ENCODE results near the gene TAAR9. TPM values are rescaled to one million over a fixed set of nuclear protein-coding genes. Genes with fewer than 3 reads are reported as not detected.

TAAR9 gene
- total and polyA plus RNA-seq, 2 donors (not counting 1 experiment from before 2014, with no cell fraction given) = not detected

DNA sequence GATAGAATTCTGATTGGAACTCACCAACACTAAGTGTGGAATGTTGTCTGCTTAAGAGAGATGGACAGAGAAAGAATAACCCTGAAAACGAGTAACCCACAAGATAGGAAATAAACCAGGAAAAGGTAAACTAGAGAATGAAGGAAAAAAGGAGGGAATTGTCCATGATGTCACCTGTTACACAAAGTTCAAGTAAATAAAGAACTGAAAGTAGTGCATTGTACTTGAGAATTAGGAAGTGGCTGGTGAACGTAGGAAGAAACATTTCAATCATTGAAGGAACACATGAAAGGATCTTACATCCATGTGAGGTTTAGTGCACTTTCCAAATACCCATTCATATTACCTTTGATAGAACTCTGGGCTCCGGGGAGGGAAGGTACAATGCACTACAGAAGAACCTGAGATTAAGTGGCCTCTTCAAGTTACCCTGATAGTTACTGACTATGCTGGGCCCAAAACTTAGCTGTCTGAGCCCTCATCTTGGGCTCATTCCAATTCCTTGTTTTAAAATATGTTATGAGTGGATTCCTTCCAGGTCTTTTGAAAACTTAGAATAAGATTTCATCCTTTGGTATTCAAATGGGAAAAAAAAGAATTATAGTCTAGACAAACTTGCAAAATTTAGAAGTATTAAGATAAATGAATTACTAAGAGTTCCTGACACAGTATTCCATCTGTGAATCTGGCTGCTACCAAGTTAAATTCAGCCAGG lies 24.1 kb upstream of the TAAR9 start:
- Histone ChIP-seq H3K27ac (ENCODE audit: low read length in 2 of 2) (peak overlapping the region; percentile 90 to 92), H3K79me2 (ENCODE audit: control insufficient read depth, insufficient read depth, low read length) (peaks cover 55% of the 10 kb centered on the region), H3K4me2 (replicated peaks; ENCODE audit: low read depth, low read length, poor library complexity, severe bottlenecking) (peak overlapping the region; percentile 84), H2AFZ (ENCODE audit: insufficient read depth, low read depth, low read length, poor library complexity, severe bottlenecking) (peak overlapping the region; percentile 6), H3K36me3 (replicated peaks in 1 of 2; ENCODE audit: control extremely low read depth in 1 of 2, control insufficient read depth in 1 of 2, extremely low read depth in 1 of 2, insufficient read depth in 2 of 2, low read length in 1 of 2) (peaks cover 5 to 7% of the 10 kb centered on the region in 2 experiments), H3K9ac (ENCODE audit: low read length) (peak overlapping the region; percentile 73), H3K9me3 (ENCODE audit: control extremely low read depth in 1 of 3, control insufficient read depth in 2 of 3, insufficient read depth in 1 of 3, low read length in 2 of 3) (no peaks in the 10 kb centered on the region), H4K20me1 (ENCODE audit: control insufficient read depth, insufficient read depth, low read length, poor library complexity, severe bottlenecking) (peaks cover 17% of the 10 kb centered on the region), H3K4me3 (ENCODE audit: control extremely low read depth in 1 of 5, extremely low read depth in 1 of 5, insufficient read depth in 1 of 5, low read depth in 2 of 5, low read length in 4 of 5) (peak overlapping the region; percentile 59 to 98 (median 85)), H3K27me3 (replicated peaks in 1 of 4; ENCODE audit: control extremely low read depth in 1 of 4, control insufficient read depth in 3 of 4, insufficient read depth in 4 of 4, low read length in 3 of 4) (no peaks in the 10 kb centered on the region), H3K4me1 (ENCODE audit: control insufficient read depth in 2 of 2, insufficient read depth in 2 of 2, low read length in 2 of 2) (peaks cover 23 to 26% of the 10 kb centered on the region in 2 donors)
- peaks cover 46% of the 10 kb centered on the region for H3K4me1 Mint-ChIP-seq
- H3K4me3 Mint-ChIP-seq = peak overlapping the region; percentile 93
- TF ChIP-seq, protein P1, sequence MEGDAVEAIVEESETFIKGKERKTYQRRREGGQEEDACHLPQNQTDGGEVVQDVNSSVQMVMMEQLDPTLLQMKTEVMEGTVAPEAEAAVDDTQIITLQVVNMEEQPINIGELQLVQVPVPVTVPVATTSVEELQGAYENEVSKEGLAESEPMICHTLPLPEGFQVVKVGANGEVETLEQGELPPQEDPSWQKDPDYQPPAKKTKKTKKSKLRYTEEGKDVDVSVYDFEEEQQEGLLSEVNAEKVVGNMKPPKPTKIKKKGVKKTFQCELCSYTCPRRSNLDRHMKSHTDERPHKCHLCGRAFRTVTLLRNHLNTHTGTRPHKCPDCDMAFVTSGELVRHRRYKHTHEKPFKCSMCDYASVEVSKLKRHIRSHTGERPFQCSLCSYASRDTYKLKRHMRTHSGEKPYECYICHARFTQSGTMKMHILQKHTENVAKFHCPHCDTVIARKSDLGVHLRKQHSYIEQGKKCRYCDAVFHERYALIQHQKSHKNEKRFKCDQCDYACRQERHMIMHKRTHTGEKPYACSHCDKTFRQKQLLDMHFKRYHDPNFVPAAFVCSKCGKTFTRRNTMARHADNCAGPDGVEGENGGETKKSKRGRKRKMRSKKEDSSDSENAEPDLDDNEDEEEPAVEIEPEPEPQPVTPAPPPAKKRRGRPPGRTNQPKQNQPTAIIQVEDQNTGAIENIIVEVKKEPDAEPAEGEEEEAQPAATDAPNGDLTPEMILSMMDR (IDR thresholded peaks at IDR 0.05) = no peak
- TF ChIP-seq EZH2 (IDR thresholded peaks at IDR 0.05; ENCODE audit: borderline replicate concordance, insufficient read depth, low read depth, low read length, poor library complexity, severe bottlenecking) = no peak
- CTCF ChIA-PET = interaction anchor here (1.1 to 8.5 kb wide), 10 partner anchors 16 to 284 kb away, joined by 3 to 81 read pairs (median 7); partner anchors contain the start of gene SLC18B1
- DNase-seq = peak; percentile 70
- peak overlapping the region; percentile 95 for H3K27ac Mint-ChIP-seq
- no CpG with 5 or more reads among the region's 3 CpGs for WGBS (ENCODE audit: insufficient coverage)
- ATAC-seq (ENCODE audit: low read depth) = no peak
- no peaks in the 10 kb centered on the region for H3K9me3 Mint-ChIP-seq (ENCODE audit: insufficient read depth)
- intact Hi-C loops (cut with micrococcal nuclease) = loop anchor here (1.0 to 10.0 kb wide), 7 partner anchors 16 to 1449 kb away; partner anchors contain the start of genes EPB41L2, SLC18B1 and TBPL1
- H3K27me3 Mint-ChIP-seq = no peaks in the 10 kb centered on the region
- POLR2A ChIA-PET = interaction anchor here (1.7 kb wide), 2 partner anchors 160 to 299 kb away, joined by 13 to 27 read pairs; partner anchors contain the start of gene RPS12

DNA sequence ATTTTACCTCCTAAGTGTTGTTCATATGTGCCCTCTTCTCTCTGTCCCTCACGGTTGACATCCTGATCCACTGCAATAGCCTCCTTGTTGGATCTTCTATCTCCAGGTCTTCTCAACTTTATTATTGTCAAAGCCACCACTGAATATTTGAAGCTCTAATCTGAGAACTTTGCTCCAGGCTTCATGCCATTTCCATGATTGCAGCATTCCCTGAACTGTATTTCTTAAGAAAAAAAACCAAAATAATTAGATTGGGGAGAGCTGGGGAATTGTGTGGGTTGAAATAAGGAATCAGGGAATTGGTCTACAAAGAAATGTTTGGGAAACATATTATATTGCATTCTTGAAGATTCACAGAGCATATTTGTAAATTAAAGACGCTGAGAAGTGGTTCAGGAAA lies 22.7 kb upstream of the TAAR9 start:
- H3K4me3 Mint-ChIP-seq = no peak overlapping the region
- H3K4me1 Mint-ChIP-seq = peaks cover 37% of the 10 kb centered on the region
- Histone ChIP-seq H3K27me3 (replicated peaks in 1 of 4; ENCODE audit: control extremely low read depth in 1 of 4, control insufficient read depth in 3 of 4, insufficient read depth in 4 of 4, low read length in 3 of 4) (no peaks in the 10 kb centered on the region), H3K9ac (ENCODE audit: low read length) (no peak overlapping the region), H3K4me1 (ENCODE audit: control insufficient read depth in 2 of 2, insufficient read depth in 2 of 2, low read length in 2 of 2) (peaks cover 16% of the 10 kb centered on the region in 2 donors), H3K36me3 (replicated peaks in 1 of 2; ENCODE audit: control extremely low read depth in 1 of 2, control insufficient read depth in 1 of 2, extremely low read depth in 1 of 2, insufficient read depth in 2 of 2, low read length in 1 of 2) (peaks cover 0 to 2% of the 10 kb centered on the region in 2 experiments), H4K20me1 (ENCODE audit: control insufficient read depth, insufficient read depth, low read length, poor library complexity, severe bottlenecking) (peaks cover 10% of the 10 kb centered on the region), H3K4me2 (replicated peaks; ENCODE audit: low read depth, low read length, poor library complexity, severe bottlenecking) (no peak overlapping the region), H3K9me3 (ENCODE audit: control extremely low read depth in 1 of 3, control insufficient read depth in 2 of 3, insufficient read depth in 1 of 3, low read length in 2 of 3) (no peaks in the 10 kb centered on the region), H3K4me3 (ENCODE audit: control extremely low read depth in 1 of 5, extremely low read depth in 1 of 5, insufficient read depth in 1 of 5, low read depth in 2 of 5, low read length in 4 of 5) (no peak overlapping the region), H2AFZ (ENCODE audit: insufficient read depth, low read depth, low read length, poor library complexity, severe bottlenecking) (no peak overlapping the region), H3K79me2 (ENCODE audit: control insufficient read depth, insufficient read depth, low read length) (peaks cover 42% of the 10 kb centered on the region), H3K27ac (ENCODE audit: low read length in 2 of 2) (no peak overlapping the region)
- H3K27ac Mint-ChIP-seq = peak overlapping the region; percentile 34
- no peak for ATAC-seq (ENCODE audit: low read depth)
- no peaks in the 10 kb centered on the region for H3K27me3 Mint-ChIP-seq
- 0% methylated on average over 1 of the region's 2 CpGs for WGBS (ENCODE audit: insufficient coverage)
- TF ChIP-seq EZH2 (IDR thresholded peaks at IDR 0.05; ENCODE audit: borderline replicate concordance, insufficient read depth, low read depth, low read length, poor library complexity, severe bottlenecking) = no peak
- TF ChIP-seq, protein P1 (IDR thresholded peaks at IDR 0.05) = no peak
- no peak for DNase-seq
- ChIA-PET CTCF (interaction anchor here (1.2 to 8.5 kb wide), 4 partner anchors 14 to 236 kb away, joined by 4 to 81 read pairs (median 10); no protein-coding TSS in a partner anchor), POLR2A (no interaction called here)
- no peaks in the 10 kb centered on the region for H3K9me3 Mint-ChIP-seq (ENCODE audit: insufficient read depth)
- intact Hi-C loops (cut with micrococcal nuclease) = loop anchor here (10.0 kb wide), 1 partner anchor 1451 kb away; the partner anchor contains the start of gene EPB41L2
